HepG2 (cell line): ENCODE measurements around the gene EIF5A. TPM values are rescaled to one million over a fixed set of nuclear protein-coding genes. Genes with fewer than 3 reads are reported as not detected.
A peak's percentile ranks its signal among the peaks of the same experiment; 100 is the strongest.

Experiments used
- CSRNP2 ChIP-seq: sonication (generic); formaldehyde crosslinking; conservative IDR thresholded peaks from 2 replicates; pipeline ENCODE4 v1.8.0; 2022; ENCODE audit warnings: low read depth, missing genetic modification reagents
- GTF3A ChIP-seq: sonication (generic); formaldehyde crosslinking; conservative IDR thresholded peaks from 2 replicates; pipeline ENCODE4 v1.4.0; 2020; ENCODE audit warnings: mild to moderate bottlenecking, missing genetic modification reagents
- HCFC1 ChIP-seq: fragments of 150-350 bp; IDR thresholded peaks from 2 replicates; pipeline ENCODE4 v1.6.1; 2014; ENCODE audit warnings: low read depth, low read length
- MAFK ChIP-seq, 2 experiments: IDR thresholded peaks in 1 of 2; conservative IDR thresholded peaks in 1 of 2; 2 replicates each; pipeline ENCODE4 v1.6.1; 2011; ENCODE audit warnings: improper control_type of control experiment in 2 of 2, low read length in 2 of 2
- MTF2 ChIP-seq: sonication (generic); formaldehyde crosslinking; IDR thresholded peaks from 2 replicates; pipeline ENCODE4 v1.5.0; 2020; ENCODE audit warnings: missing genetic modification reagents, borderline replicate concordance
- NFKBIZ ChIP-seq: IDR thresholded peaks from 2 replicates; pipeline ENCODE4 v1.6.1; 2018; ENCODE audit warnings: missing genetic modification reagents, missing compliant biosample characterization
- NR2F2 ChIP-seq: IDR thresholded peaks from 2 replicates; pipeline ENCODE4 v1.6.1; 2012; ENCODE audit warnings: low read depth, inconsistent platforms, borderline replicate concordance
- SNRNP70 ChIP-seq: fragments of 200-400 bp; formaldehyde crosslinking; IDR thresholded peaks from 2 replicates; pipeline ENCODE4 v1.6.1; 2017; ENCODE audit warnings: mild to moderate bottlenecking, low read depth, low read length, moderate library complexity
- TFE3 ChIP-seq: IDR thresholded peaks from 2 replicates; pipeline ENCODE4 v1.6.1; 2016
- TSC22D2 ChIP-seq: sonication (generic); formaldehyde crosslinking; IDR thresholded peaks from 2 replicates; pipeline ENCODE4 v1.5.1; 2020; ENCODE audit warnings: missing genetic modification reagents, mild to moderate bottlenecking, borderline replicate concordance
- ZBTB3 ChIP-seq: sonication (generic); formaldehyde crosslinking; IDR thresholded peaks from 2 replicates; pipeline ENCODE4 v1.4.0; 2020; ENCODE audit warnings: low read depth, mild to moderate bottlenecking, moderate library complexity, missing genetic modification reagents, borderline replicate concordance
- ZFP90 ChIP-seq: sonication (generic); formaldehyde crosslinking; IDR thresholded peaks from 2 replicates; pipeline ENCODE4 v1.8.0; 2022; ENCODE audit warnings: missing genetic modification reagents, mild to moderate bottlenecking, inconsistent platforms, borderline replicate concordance
- ZMYM2 ChIP-seq: sonication (generic); formaldehyde crosslinking; IDR thresholded peaks from 2 replicates; pipeline ENCODE4 v1.8.0; 2022; ENCODE audit warnings: mild to moderate bottlenecking, missing genetic modification reagents
- ZNF101 ChIP-seq: sonication (generic); formaldehyde crosslinking; IDR thresholded peaks from 2 replicates; pipeline ENCODE4 v1.4.0; 2020; ENCODE audit warnings: mild to moderate bottlenecking, low read depth, missing genetic modification reagents, borderline replicate concordance
- ZNF597 ChIP-seq: sonication (generic); formaldehyde crosslinking; IDR thresholded peaks from 2 replicates; pipeline ENCODE4 v1.5.0; 2020; ENCODE audit warnings: missing genetic modification reagents
- ZNF713 ChIP-seq: sonication (generic); formaldehyde crosslinking; IDR thresholded peaks from 2 replicates; pipeline ENCODE4 v1.4.0; 2020; ENCODE audit warnings: mild to moderate bottlenecking, missing genetic modification reagents
- ZNF782 ChIP-seq: sonication (generic); formaldehyde crosslinking; IDR thresholded peaks from 2 replicates; pipeline ENCODE4 v1.4.0; 2020; ENCODE audit warnings: missing genetic modification reagents, mild to moderate bottlenecking, borderline replicate concordance
- ZSCAN9 ChIP-seq: IDR thresholded peaks from 2 replicates; pipeline ENCODE4 v1.6.1; 2016; ENCODE audit warnings: borderline replicate concordance
- polyA plus RNA-seq, 8 experiments: library from polyadenylated mRNA; depleted of rRNA in 3 of 8; stranded (reverse) in 7 of 8; unstranded in 1 of 8; fragments of >200 nt; fragmentation: Illumina TruSeq in 4 of 8; extraction: Trizol in 4 of 8; gene quantifications; 2 replicates each; pipeline versions ENCODE4 v1.2.1 to v1.2.3, GENCODE V29; 2011 to 2016; ENCODE audit warnings: low read depth in 4 of 8, missing spikeins in 1 of 8, mixed read lengths in 1 of 8; ENCODE audit not compliant: insufficient read depth in 1 of 8
- total RNA-seq, 5 experiments: library from RNA; depleted of rRNA; stranded (reverse); fragments of >200 nt; fragmentation: Illumina TruSeq; extraction: Trizol; gene quantifications; 2 replicates each; pipeline ENCODE4 v1.2.3, GENCODE V29; 2016; ENCODE audit warnings: low read depth in 1 of 5
- TF ChIP-seq, protein P1 (sequence below): sonication (generic); formaldehyde crosslinking; IDR thresholded peaks from 2 replicates; pipeline ENCODE4 v1.5.0; 2020; ENCODE audit warnings: missing genetic modification reagents

EIF5A gene
- total and polyA plus RNA-seq, 2 of the 13 experiments (the other 11 are each of a cell fraction or from before 2014, with no cell fraction given), result 319 to 337 TPM

DNA sequence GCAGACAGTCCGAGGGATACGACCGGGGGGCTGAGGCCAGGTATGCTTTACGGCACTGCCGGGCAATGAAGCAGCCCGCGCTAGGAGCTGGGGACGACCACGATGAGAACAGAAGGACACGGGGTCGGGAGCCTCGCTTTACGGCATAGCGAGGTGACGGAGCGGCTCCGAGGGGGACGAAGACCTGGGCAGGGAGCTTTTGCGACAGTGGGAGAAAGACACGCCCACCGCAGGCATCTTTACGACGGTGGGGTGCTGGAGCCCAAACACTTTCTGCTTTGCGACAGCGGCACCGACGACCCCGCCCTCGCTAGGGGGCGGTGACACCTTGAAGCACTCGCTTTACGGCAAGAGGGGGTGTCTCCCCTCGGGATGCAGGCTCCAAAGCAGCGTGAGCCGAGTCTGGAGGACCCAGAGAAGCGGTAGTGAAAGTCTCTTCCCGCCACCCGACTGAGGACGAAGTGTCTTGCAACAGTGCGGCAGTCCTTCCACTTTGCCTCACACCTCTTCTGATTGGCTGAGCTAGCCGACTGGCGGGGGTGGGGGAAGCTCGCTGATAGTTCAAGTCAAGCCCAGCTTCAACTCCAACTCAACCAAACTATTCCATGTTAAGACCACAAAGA, 22.1 kb downstream of the EIF5A start (continued):
- TF ChIP-seq CSRNP2 (CRISPR knock-in tag) (no peak), ZNF597 (CRISPR knock-in tag) (no peak), NFKBIZ (CRISPR knock-in tag) (0 out of 2 replicates have a peak, but pooled peaks have one; percentile 34), MAFK (conservative IDR thresholded peaks at IDR 0.05 in 1 of 2, IDR thresholded peaks at IDR 0.05 in 1 of 2; ENCODE audit: low read length in 2 of 2) (no peak; a peak in 1 of 4 replicates), ZNF101 (no peak), TSC22D2 (CRISPR knock-in tag) (no peak; the same call in 1 of the 2 replicates), ZNF713 (CRISPR knock-in tag) (peak; percentile 91; the same call in 1 of the 2 replicates), ZBTB3 (CRISPR knock-in tag) (peak; percentile 46; the same call in 1 of the 2 replicates), ZNF782 (CRISPR knock-in tag) (peak; percentile 52; the same call in 1 of the 2 replicates), ZFP90 (CRISPR knock-in tag) (peak; percentile 69; the same call in 1 of the 2 replicates), GTF3A (CRISPR knock-in tag) (no peak), ZSCAN9 (CRISPR knock-in tag) (no peak), HCFC1 (peak; percentile 42; the same call in 1 of the 2 replicates), TFE3 (peak; percentile 41; the same call in 1 of the 2 replicates), MTF2 (no peak), NR2F2 (peak; percentile 75; the same call in 1 of the 2 replicates), SNRNP70 (no peak), ZMYM2 (CRISPR knock-in tag) (no peak)
- TF ChIP-seq, protein P1, sequence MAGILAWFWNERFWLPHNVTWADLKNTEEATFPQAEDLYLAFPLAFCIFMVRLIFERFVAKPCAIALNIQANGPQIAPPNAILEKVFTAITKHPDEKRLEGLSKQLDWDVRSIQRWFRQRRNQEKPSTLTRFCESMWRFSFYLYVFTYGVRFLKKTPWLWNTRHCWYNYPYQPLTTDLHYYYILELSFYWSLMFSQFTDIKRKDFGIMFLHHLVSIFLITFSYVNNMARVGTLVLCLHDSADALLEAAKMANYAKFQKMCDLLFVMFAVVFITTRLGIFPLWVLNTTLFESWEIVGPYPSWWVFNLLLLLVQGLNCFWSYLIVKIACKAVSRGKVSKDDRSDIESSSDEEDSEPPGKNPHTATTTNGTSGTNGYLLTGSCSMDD (CRISPR knock-in tag), result no peak
